Measurements from ENCODE around the gene SLC6A9. TPM values are rescaled to one million over a fixed set of nuclear protein-coding genes. Genes with fewer than 3 reads are reported as not detected.

The SLC6A9 gene
- total RNA-seq, 1 donor from 2014 or later = 3.0 TPM

GRCh38 chr1:43969416-43969745 is 61.9 kb downstream of the SLC6A9 start:
- DNase-seq = no peak

GRCh38 chr1:43968348-43968948 is 62.8 kb downstream of the SLC6A9 start:
- DNase-seq = no peak

GRCh38 chr1:43965316-43965715 is 65.9 kb downstream of the SLC6A9 start:
- no peak for DNase-seq

GRCh38 chr1:43963890-43964289 is 67.4 kb downstream of the SLC6A9 start:
- DNase-seq = no peak

- no peak for DNase-seq
Measured at GRCh38 chr1:43963006-43963405, 68.3 kb downstream of the SLC6A9 start.

DNA sequence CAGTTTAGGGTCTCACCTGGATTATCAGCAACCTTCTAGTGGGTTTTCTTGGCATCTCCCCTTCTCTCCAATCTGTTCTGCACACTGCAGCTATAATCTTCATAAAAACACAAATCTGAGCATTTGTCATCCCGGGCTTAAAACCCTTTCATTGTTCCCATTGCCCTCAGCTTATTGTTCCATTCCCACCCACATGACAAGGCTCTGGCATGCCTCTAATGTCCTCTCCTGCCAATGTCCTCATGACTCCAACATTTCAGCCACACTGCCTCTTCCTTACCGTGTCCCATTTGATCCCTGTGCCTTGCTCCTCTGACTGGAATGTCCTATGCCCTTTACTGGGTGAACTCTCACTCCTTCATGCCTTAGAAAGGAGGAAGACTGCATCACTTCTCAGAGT is 68.9 kb downstream of the SLC6A9 start:
- DNase-seq = no peak

- no peak for DNase-seq
Measured at GRCh38 chr1:43961692-43962091, 69.6 kb downstream of the SLC6A9 start.

- no peak for DNase-seq
Measured at GRCh38 chr1:43960798-43961197, 70.5 kb downstream of the SLC6A9 start.

- DNase-seq = no peak
Measured at GRCh38 chr1:43958351-43959255, 72.7 kb downstream of the SLC6A9 start.

DNA sequence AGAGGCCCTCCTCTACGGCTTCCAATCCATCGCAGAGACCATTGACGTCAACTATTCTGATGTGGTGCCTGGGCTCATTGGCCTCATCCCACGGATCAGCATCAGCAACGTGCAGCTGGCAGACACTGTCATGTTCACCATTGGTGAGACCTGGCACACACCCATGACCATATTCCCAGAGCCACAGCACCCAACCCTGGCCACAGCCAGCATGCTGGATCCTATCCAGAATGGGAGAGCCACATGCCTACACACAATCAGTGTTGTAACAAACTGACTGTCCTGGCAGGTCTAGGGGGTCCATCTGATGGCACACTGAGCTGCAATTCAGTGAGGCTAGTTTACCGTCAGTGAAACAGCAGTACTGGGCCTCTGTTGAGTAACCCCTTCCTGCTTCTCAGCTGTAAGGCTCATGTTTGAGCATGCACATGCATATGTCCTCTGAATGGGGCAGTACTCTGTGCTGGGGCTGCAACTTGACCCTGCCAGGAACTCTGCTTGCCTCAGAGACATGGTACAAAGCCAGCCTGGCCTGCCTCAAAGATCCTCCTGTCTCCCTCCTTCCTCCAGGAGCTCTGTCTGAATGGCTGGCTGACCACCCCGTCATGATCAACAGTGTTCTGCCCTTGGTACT is 73.7 kb downstream of the SLC6A9 start:
- no peak for DNase-seq

- DNase-seq = no peak
Measured at GRCh38 chr1:43956234-43956633, 75.0 kb downstream of the SLC6A9 start.

GRCh38 chr1:43954036-43954435 is 77.2 kb downstream of the SLC6A9 start:
- DNase-seq = peak; percentile 46

GRCh38 chr1:43953361-43953760 is 77.9 kb downstream of the SLC6A9 start:
- DNase-seq = no peak

GRCh38 chr1:43952731-43953346 is 78.4 kb downstream of the SLC6A9 start:
- DNase-seq = no peak

DNA sequence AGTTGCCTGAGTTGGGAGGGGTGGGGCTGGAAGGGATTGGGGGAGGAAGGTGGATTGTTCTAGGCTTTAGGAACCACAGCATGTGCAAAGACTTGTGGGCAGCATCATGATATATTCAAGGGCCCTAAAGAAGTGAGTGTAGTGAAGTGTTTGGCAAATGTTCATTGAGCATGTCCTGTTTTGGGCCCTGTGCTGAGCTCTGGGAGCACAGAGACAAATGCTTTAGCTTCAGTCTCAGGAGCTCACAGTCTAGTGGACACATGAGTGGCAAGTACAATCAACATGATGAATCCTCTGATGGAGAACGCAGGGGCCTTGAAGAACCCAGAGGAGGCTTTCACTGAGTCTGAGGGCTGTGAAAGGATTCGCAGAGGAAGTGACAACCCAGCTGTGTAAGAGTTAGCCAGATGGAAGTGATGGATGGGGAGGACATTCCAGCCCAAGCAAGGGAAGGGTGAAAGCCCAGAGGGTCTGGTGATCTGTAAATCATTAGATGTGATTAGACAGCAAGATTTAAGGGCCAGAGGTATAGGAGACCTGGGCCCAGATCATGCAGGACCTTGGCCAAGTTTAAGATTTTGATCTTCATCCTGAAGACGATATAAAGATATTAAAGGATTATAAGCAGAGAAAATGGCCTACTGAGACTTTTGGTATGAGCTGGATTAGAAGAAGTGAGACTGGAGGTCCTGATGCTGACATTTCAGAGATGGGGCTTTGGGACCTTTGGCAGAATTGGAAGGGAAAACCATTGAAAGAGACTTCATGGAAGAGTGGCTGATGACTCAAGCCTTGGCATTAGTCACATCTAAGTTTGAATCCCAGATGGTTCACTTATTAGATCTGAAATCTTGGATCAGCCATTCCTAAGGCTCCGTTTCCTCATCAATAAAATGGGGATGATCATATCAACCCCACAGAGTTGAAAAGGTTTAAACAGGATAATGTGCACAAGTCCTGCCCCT is 80.0 kb downstream of the SLC6A9 start:
- no peak for DNase-seq

GRCh38 chr1:43949678-43950077 is 81.6 kb downstream of the SLC6A9 start:
- DNase-seq = no peak

DNA sequence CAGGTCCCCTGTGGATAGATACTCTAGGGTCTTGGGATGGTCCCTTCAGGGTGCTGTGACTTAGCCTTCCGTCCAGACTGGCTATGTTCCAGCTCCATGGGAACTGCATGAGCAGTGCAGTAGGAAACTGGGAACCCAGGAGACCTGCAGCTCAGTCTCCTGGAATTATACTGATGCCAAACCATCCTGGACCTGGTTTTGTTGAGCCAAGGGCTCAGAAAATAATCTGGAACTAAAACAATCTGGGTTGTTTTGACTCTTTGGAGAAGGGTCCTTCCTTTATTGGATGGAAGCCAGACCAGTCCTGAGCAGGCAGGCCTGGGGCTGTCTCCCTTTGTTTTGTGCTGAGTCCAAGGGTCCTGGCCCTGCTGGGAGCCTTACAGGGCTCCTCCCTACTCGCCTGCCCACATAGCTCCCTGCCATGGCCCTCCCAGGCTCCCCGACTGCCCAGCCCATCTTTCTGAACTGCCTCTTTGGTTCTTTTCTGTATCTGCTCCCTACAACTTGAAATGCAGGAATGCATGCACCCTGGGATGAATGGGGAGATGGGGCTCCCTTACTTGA is 83.3 kb downstream of the SLC6A9 start:
- DNase-seq = no peak

DNA sequence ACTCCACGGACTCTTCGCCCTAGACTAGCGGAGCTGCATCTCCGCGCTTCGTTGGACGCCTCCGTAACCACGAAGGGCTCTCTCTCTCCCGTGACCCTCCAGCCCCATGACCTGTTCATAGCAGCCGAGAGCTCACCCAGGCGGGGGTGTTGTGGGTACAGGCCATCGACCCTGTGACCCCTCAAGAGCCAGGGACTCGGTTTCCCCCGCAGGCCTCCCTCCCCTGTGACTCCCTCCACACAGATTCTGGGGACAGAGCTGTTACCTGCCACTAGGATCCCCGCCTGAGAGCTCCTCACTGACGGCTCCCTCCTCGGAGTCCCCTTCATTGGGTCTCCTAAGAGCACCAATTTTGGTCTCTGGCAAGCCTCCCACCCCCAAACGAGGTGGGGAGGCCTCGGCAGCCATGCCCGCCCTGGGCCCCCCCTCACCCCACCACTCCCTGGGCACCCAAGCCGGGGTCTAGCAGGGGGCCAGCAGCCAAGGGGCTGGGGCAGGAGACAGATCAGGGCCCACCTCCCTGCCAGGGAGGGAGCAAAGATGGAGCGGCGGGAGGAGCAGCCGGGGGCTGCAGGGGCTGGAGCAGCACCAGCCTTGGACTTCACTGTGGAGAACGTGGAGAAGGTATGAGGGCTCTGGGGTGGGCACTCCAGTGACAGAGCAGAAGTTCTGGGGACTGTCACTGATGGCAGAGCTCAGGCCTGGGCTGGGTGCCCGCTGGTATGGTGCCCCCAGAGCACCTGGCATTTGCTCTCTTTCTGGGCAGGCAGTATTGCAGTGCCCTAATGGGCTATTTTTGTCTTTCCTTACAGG is 84.0 kb downstream of the SLC6A9 start:
- DNase-seq = no peak

All from occipital lobe (tissue), 2 donors.